RCC 7860 (cell line): ENCODE measurements around the gene PCBP1.
"Not testable (repeated sequence)": the region's sequence is repeated elsewhere in the genome, so short reads cannot be mapped to it uniquely, and the experiment has no call there.

ENCODE experiments used
- DNase-seq: peaks from one replicate; pipeline ENCODE4 v3.0.0-alpha.2; 2015; ENCODE audit warnings: low spot score
- FAIRE-seq: peaks from 2 replicates; lab custom pipeline; 2012; peaks lifted over from hg19 to GRCh38; lab: Jason Lieb, UNC

Gene PCBP1

GRCh38 chr2:70095720-70096670 is 8.7 kb downstream of the PCBP1 start:
- DNase-seq (no peak), FAIRE-seq (no peak)

GRCh38 chr2:70098032-70098431 is 10.8 kb downstream of the PCBP1 start:
- FAIRE-seq (no peak), DNase-seq (no peak)

GRCh38 chr2:70099270-70099669 is 12.0 kb downstream of the PCBP1 start:
- FAIRE-seq (no peak), DNase-seq (no peak)

- FAIRE-seq = no peak
- no peak for DNase-seq
Observed at GRCh38 chr2:70101174-70101573, 13.9 kb downstream of the PCBP1 start.

DNA sequence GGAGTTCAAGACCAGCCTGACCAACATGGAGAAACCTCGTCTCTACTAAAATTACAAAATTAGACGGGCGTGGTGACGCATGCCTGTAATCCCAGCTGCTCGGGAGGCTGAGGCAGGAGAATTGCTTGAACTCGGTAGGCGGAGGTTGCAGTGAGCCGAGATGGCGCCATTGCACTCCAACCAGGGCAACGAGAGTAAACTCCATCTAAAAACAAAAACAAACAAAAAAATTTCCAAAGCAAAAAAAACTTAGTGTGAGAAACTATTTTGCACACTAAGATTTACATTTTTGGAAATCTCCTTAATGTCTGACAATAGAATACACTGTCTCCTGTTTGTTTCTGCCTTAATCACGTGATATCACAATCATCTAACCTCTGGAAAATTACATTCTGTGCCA is 14.4 kb downstream of the PCBP1 start:
- not testable (repeated sequence) for DNase-seq, FAIRE-seq

DNA sequence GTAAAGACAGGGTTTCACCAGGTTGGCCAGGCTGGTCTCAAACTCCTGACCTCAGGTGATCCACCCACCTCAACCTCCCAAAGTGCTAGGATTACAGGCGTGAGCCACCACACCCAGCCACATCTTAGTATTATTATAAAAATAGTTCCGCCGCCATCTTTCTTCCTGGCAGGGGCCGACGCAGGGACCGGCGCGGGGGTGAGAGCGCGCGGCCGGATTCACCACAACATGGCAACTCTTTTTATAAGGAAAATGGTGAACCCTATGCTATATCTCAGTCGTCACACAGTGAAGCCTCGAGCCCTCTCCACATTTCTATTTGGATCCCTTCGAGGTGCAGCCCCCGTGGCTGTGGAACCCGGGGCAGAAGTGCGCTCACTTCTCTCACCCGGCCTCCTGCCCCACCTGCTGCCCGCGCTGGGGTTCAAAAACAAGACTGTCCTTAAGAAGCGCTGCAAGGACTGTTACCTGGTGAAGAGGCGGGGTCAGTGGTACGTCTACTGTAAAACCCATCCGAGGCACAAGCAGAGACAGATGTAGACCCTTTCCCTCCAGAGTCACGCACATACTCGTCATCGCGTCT is 15.1 kb downstream of the PCBP1 start:
- not testable (repeated sequence) for DNase-seq, FAIRE-seq

DNA sequence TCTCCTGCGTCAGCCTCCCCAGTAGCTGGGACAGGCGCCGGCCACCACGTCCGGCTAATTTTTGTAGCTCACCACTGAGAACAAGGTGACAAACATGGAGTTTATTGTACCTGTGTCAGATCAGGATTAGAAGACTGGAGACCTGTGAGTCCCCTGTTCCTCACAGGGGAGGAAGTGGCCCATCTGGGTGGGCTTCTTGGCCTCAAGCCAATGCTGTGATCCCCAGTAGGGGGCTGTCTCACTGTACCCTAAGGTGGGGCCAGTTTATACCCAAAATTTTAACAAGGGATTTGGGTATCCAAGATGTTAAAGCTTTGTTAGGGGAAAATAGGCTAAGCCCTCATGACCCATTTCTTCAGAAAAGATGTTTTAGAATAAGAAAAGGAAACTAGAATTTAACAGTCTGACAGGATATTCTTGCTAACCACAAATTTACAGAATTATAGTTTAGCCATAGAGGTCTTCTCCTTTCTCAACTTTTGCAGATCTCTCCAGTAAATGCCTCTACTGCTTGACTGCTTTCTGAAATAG is 16.3 kb downstream of the PCBP1 start:
- DNase-seq = no peak
- no peak for FAIRE-seq

GRCh38 chr2:70104231-70105111 is 17.2 kb downstream of the PCBP1 start:
- FAIRE-seq (peak; percentile 93), DNase-seq (peak; percentile 71)

- not testable (repeated sequence) for FAIRE-seq, DNase-seq
Observed at GRCh38 chr2:70106138-70106537, 18.9 kb downstream of the PCBP1 start.

GRCh38 chr2:70110397-70110796 is 23.1 kb downstream of the PCBP1 start:
- FAIRE-seq, DNase-seq: not testable (repeated sequence)

- no peak for FAIRE-seq
Observed at GRCh38 chr2:70111752-70112591, 24.7 kb downstream of the PCBP1 start.

GRCh38 chr2:70113359-70114070 is 26.2 kb downstream of the PCBP1 start:
- FAIRE-seq (no peak), DNase-seq (no peak)

More at GRCh38 chr2:70111752-70112591, 24.7 kb downstream of the PCBP1 start:
- DNase-seq = no peak

GRCh38 chr2:70115646-70116442 is 28.6 kb downstream of the PCBP1 start:
- no peak for DNase-seq
- FAIRE-seq = no peak

GRCh38 chr2:70116936-70117552 is 29.8 kb downstream of the PCBP1 start:
- DNase-seq (no peak), FAIRE-seq (no peak)

DNA sequence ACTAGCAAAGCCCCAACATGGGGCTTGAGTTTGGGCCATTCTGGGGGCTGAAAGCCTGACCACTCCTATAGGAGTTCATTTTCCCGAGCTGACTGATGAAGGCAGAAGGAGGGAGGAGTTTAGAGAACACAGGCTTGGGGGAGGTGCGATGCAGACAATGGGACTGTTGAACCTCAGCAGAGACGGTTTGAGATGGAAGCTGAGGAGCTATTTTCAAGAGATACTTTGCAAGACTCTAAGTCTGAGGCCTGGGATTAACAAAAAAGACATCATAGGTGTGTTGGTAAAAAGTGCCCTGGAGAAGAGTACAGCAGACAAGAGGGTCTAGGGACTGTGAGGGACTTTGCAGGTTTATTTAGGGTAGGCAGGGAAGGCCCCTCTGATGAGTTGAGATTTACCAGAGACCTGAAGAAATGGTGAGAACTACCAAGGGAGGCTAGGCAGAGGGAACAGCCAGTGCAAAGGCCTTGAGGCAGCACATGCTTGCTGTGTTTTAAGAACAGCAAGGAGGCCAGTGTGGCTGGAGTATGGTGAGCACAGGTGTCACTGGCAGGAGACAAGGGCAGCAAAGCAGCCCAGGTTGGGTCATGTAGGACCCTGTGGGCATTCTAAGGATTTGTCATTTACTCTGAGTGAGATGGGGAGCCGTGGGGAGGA is 31.6 kb downstream of the PCBP1 start:
- no peak for DNase-seq
- no peak for FAIRE-seq

- FAIRE-seq = no peak
- no peak for DNase-seq
Observed at GRCh38 chr2:70121627-70122372, 34.5 kb downstream of the PCBP1 start.

- DNase-seq = no peak
- FAIRE-seq = no peak
Observed at GRCh38 chr2:70122470-70122869, 35.2 kb downstream of the PCBP1 start.
